ENCODE data around the gene DRG1.
"Not testable (repeated sequence)": the region's sequence is repeated elsewhere in the genome, so short reads cannot be mapped to it uniquely, and the experiment has no call there.

The DRG1 gene

GRCh38 chr22:31399211-31400022 lies at the start of gene DRG1:
TSS of gene DRG1 (plus strand) at chr22:31399604. CDS start at chr22:31399684, 80 bp downstream.
- peak; percentile 77 for DNase-seq (ENCODE audit: low read depth, low spot score)

- no peak for DNase-seq (ENCODE audit: low read depth, low spot score)
These were observed 49.4 kb upstream of the DRG1 start for GRCh38 chr22:31349960-31350359.

GRCh38 chr22:31350410-31350863 lies 49.0 kb upstream of the DRG1 start:
- no peak for DNase-seq (ENCODE audit: low read depth, low spot score)

GRCh38 chr22:31354515-31354914 lies 44.9 kb upstream of the DRG1 start:
- no peak for DNase-seq (ENCODE audit: low read depth, low spot score)

GRCh38 chr22:31360029-31360428 lies 39.4 kb upstream of the DRG1 start:
- DNase-seq (ENCODE audit: low read depth, low spot score): no peak

- DNase-seq (ENCODE audit: low read depth, low spot score): no peak
These were observed 37.7 kb upstream of the DRG1 start for GRCh38 chr22:31361743-31362142.

GRCh38 chr22:31363885-31364465 lies 35.4 kb upstream of the DRG1 start:
- no peak for DNase-seq (ENCODE audit: low read depth, low spot score)

- DNase-seq (ENCODE audit: low read depth, low spot score): no peak
These were observed 32.0 kb upstream of the DRG1 start for GRCh38 chr22:31367426-31367825.

GRCh38 chr22:31377612-31378011 lies 21.8 kb upstream of the DRG1 start:
- DNase-seq (ENCODE audit: low read depth, low spot score): no peak

GRCh38 chr22:31378123-31378522 lies 21.3 kb upstream of the DRG1 start:
- DNase-seq (ENCODE audit: low read depth, low spot score): no peak

- DNase-seq (ENCODE audit: low read depth, low spot score): not testable (repeated sequence)
These were observed 20.8 kb upstream of the DRG1 start for GRCh38 chr22:31378651-31379050.

GRCh38 chr22:31393893-31394292 lies 5.5 kb upstream of the DRG1 start:
- no peak for DNase-seq (ENCODE audit: low read depth, low spot score)

GRCh38 chr22:31394326-31394725 lies 5.1 kb upstream of the DRG1 start:
- no peak for DNase-seq (ENCODE audit: low read depth, low spot score)

- DNase-seq (ENCODE audit: low read depth, low spot score): no peak
These were observed 1.2 kb upstream of the DRG1 start for GRCh38 chr22:31398231-31398630.

- DNase-seq (ENCODE audit: low read depth, low spot score): no peak
These were observed 606 bp downstream of the DRG1 start for GRCh38 chr22:31400023-31400397.

- DNase-seq (ENCODE audit: low read depth, low spot score): not testable (repeated sequence)
These were observed 2.9 kb downstream of the DRG1 start for GRCh38 chr22:31402350-31402749.

- DNase-seq (ENCODE audit: low read depth, low spot score): no peak
These were observed 26.1 kb downstream of the DRG1 start for GRCh38 chr22:31425331-31426050.

- DNase-seq (ENCODE audit: low read depth, low spot score): no peak
These were observed 32.5 kb downstream of the DRG1 start for GRCh38 chr22:31431950-31432349.

- no peak for DNase-seq (ENCODE audit: low read depth, low spot score)
These were observed 36.7 kb downstream of the DRG1 start for GRCh38 chr22:31436132-31436531.

GRCh38 chr22:31439808-31440207 lies 40.4 kb downstream of the DRG1 start:
- DNase-seq (ENCODE audit: low read depth, low spot score): no peak

GRCh38 chr22:31440681-31441080 lies 41.3 kb downstream of the DRG1 start:
- no peak for DNase-seq (ENCODE audit: low read depth, low spot score)

- DNase-seq (ENCODE audit: low read depth, low spot score): no peak
These were observed 42.2 kb downstream of the DRG1 start for GRCh38 chr22:31441652-31442051.

Measured in iPS DF 19.7 (cell line).